DOHH2 (cell line): ENCODE results near the gene CNTNAP2.

Experiments
- EZH2phosphoT487 ChIP-seq: fragments of 200-600 bp; sonication (generic); IDR thresholded peaks from 2 replicates; pipeline ENCODE4 v1.6.1; 2017; ENCODE audit warnings: borderline replicate concordance, mild to moderate bottlenecking, antibody characterized with exemption, low read length, moderate library complexity, mixed read lengths
- TF ChIP-seq, protein P1 (sequence below): fragments of 200-600 bp; sonication (generic); IDR thresholded peaks from one replicate; pipeline ENCODE4 v1.5.1; 2014; ENCODE audit warnings: antibody characterized with exemption, mild to moderate bottlenecking, low read depth, low read length; ENCODE audit not compliant: poor library complexity, severe bottlenecking

DNA sequence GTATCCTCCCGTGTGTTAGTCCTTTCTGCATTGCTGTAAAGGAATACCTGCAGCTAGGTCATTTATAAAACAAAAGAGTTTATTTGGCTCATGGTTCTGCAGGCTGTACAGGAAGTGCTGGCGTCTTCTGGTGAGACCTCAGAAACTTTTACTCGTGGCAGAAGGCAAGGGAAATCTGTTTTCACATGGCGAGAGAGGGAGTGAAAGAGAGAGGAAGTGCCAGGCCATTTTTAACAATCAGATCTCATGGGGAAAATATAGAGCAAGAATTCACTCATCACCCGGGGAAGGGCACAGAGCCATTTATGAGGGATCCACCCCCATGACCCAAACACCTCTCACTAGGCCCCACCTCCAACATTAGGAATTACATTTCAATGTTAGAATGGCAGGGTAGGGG, 952.2 kb downstream of the CNTNAP2 start:
- TF ChIP-seq, protein P1, sequence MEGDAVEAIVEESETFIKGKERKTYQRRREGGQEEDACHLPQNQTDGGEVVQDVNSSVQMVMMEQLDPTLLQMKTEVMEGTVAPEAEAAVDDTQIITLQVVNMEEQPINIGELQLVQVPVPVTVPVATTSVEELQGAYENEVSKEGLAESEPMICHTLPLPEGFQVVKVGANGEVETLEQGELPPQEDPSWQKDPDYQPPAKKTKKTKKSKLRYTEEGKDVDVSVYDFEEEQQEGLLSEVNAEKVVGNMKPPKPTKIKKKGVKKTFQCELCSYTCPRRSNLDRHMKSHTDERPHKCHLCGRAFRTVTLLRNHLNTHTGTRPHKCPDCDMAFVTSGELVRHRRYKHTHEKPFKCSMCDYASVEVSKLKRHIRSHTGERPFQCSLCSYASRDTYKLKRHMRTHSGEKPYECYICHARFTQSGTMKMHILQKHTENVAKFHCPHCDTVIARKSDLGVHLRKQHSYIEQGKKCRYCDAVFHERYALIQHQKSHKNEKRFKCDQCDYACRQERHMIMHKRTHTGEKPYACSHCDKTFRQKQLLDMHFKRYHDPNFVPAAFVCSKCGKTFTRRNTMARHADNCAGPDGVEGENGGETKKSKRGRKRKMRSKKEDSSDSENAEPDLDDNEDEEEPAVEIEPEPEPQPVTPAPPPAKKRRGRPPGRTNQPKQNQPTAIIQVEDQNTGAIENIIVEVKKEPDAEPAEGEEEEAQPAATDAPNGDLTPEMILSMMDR = no peak
- no peak for TF ChIP-seq EZH2phosphoT487
